Skin of body (tissue), 2 donors: ENCODE data around the gene NTRK2. TPM values are rescaled to one million over a fixed set of nuclear protein-coding genes. Genes with fewer than 3 reads are reported as not detected.

Experiments used
- DNase-seq: peaks from one replicate; lab custom pipeline; 2025; lab: John Stamatoyannopoulos, UW
- total RNA-seq: library from RNA; depleted of rRNA; stranded (reverse); fragments of >200 nt; gene quantifications from one replicate; pipeline ENCODE4 v1.2.3, GENCODE V29; 2014

The NTRK2 gene
- total RNA-seq, 1 donor from 2014 or later: 35.3 TPM

DNA sequence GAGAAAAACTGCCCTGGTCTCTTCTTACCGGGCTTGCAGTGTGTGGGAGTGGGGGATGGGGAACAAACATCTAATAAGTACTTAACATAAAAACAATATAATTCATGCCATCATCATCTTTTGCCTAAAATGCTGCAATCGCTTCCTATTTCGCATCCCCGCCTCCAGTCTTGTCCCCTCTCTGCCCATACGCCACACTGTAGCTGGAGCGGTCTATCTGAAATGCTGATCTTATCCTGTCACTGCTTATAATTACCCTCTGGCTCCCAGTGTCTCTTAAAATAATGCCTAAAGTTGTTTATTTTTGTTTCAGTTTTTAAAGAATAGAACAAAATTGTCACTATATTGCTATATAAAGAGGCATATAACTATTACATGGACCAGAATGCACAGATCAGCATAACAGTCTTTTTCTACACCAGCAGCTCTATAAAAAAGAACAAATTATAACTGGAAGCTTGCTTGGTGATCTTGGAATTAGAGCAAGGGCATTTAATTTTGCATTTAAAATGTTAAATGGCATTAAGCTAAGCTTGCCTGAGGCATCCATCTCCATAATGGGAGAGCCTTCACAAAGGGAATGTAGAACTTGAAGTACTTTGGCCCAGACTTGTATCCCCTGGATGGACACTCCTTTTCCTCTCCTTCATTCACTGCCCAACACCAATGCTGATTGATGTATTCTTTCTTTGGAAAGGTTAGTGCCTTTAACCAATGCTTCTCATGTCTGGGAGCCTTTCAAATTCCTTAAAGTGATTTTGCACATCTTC, 12.2 kb downstream of the NTRK2 start:
- DNase-seq: no peak

DNA sequence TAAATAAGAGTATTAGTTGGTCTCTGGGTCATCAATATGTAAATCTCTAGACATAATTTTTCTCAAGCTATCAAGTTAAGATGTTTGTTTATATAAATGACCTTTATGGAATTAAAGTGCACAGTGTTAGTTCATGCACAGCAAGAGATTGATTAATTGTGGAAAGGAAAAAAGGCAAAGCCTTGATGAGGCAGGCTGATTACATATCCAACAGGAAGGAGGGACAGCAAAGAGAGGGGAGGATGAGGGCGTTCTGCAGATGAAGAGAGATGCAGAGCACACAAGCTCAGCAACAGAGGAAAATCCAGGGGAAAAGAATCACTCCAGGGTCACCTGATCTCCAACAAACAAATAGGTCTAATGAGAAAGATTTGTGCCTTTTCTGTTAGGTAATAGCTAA, 16.5 kb downstream of the NTRK2 start:
- no peak for DNase-seq

- DNase-seq: no peak
Observed at GRCh38 chr9:84688956-84689355, 19.4 kb downstream of the NTRK2 start.

GRCh38 chr9:84691634-84692033, 22.1 kb downstream of the NTRK2 start:
- no peak for DNase-seq

- DNase-seq: no peak
Observed at GRCh38 chr9:84694248-84694647, 24.7 kb downstream of the NTRK2 start.

- no peak for DNase-seq
Observed at GRCh38 chr9:84697042-84697441, 27.5 kb downstream of the NTRK2 start.

- peak; percentile 53 for DNase-seq
Observed at GRCh38 chr9:84697509-84698114, 28.1 kb downstream of the NTRK2 start.

DNA sequence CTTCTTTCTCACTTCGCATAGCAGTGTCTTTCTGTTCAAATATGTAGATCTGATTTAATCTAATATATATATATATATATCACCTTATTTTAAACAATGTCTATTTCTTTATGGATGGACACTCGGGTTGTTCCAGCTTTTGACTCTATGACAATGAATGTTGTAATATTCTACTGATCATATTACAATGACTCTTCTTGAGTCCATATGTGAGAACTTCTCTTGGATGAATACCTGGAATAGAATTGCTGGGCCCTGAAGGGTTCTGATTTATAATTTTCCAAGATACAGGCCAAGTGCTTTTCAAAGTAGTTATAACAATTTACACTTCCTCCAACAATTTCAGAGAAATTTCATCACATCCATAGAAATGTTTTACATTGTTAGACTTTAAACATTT, 28.8 kb downstream of the NTRK2 start:
- no peak for DNase-seq

- no peak for DNase-seq
Observed at GRCh38 chr9:84699984-84700383, 30.5 kb downstream of the NTRK2 start.

DNA sequence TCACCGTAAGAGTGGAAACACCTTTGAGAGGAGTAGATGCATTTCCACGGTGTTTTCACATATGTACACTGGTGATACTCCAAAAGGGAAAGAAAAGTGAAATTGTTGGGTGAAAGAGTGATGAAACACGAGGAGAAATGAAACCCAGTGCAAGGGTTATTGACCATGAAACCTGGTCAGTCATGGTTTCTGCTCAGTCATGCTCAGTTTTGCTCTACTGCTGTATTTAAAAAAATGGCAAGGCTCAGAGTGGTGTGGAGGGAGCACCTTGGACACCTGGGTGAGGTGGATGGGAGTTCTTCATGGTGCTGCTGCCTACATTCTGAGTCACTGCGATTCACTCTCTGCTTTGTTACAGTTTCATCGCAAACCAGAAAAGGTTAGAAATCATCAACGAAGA, 32.3 kb downstream of the NTRK2 start:
- DNase-seq: no peak

- no peak for DNase-seq
Observed at GRCh38 chr9:84702471-84702870, 32.9 kb downstream of the NTRK2 start.

- DNase-seq: no peak
Observed at GRCh38 chr9:84703793-84704192, 34.3 kb downstream of the NTRK2 start.

DNA sequence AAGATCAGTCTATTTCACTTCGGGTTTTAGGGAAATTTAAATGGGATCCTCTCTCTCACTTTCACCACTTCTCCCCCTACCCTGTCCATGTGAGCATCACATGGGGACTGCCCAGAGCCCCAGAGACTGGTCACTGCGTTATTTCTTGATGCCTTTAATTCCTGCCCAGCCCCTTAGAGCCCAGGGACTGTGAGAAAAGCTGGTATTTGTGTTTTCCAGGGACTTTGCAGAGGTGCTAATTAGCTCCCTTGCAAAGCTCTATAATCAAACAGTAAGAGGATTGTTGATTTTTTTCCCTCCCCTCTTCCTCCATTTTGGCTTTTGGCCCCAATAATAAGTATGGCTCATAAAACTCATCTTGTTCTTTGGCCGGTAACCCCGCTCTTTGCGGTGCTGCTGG, 35.6 kb downstream of the NTRK2 start:
- no peak for DNase-seq

DNA sequence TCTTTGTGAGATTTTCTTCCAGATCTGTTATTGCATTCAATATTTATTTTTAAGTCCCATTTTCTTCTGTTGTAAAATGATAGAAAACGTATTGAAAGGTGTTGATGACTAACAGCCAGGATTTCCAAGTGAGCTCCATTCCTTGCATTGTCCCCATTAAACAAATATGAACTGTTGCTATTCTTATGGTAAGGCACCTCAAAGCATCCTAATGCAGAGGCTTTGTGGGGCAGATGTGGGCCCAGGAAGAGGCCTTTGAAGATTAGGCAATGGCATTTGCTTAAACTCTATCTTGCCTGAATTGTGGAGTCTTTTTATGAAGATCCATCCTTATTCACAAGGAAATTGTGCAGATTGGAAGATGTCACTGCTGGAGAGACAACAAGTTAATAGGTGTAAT, 38.9 kb downstream of the NTRK2 start:
- DNase-seq: no peak

DNA sequence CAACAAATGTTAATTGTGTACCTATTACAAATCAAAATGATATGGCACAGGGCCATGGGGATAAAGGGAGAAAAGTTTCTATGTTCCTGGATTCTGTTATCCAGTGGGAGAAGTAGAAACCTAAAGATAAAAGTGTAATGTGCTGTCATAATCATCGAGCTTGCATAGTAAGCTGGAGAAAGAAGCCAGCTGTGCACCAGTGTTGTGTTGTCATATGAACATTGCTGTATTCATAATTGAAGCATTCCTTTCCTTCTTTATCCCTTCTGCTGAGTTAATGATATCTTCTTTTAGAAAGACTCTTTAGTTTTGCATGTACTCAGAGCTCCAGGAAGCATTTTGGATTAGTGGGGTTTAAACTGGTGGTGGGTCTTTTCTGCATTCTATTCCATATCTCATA, 39.5 kb downstream of the NTRK2 start:
- no peak for DNase-seq

DNA sequence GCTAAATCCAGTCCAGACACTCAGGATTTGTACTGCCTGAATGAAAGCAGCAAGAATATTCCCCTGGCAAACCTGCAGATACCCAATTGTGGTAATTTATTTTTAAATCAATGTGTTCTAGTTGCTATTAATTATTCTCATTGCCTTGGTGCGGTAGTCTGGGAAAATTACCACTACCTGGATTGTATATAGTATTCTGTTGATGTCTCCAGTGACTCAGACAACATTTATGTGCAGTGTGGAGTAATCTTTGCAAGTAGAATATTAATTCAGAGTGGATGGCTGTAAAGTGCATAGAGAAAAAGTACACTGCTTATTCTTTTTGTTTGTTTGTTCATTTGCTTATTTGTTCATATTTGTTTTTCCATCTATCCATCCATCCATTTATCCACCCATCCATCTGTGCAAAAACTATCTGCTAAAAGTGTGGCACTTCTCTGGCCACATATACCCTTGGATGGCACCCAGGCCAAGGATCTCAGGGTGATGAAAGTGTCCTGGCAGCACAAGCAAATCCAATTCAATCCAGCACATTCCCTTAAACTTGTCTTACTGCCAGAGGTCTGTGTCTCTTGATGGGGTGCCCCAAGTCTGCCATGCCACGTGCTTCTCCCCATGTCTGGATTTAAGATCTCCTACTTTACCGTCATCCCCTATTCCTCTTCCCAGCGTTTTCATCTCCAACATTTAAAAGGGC, 41.3 kb downstream of the NTRK2 start:
- DNase-seq: no peak

GRCh38 chr9:84711398-84711777, 41.9 kb downstream of the NTRK2 start:
- no peak for DNase-seq

DNA sequence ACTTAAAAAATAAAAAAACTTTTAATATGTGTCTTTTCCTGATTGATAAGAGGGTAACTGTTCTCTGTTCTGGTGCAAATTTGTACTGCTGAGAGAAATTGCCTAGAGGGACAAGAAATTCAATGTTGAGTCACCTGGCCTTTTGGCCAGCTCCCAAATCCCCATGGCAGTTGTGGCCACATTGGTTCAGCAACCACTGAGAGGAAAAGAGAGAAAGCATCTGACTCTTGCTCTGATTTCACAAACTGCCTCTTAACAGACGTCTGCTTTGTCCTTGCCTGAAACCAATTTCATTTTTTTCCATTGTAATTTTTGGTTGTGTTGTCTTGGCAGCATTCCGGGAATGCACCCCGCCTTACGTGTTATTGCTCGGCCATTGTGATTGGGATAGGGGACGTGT, 42.4 kb downstream of the NTRK2 start:
- DNase-seq: no peak

- DNase-seq: no peak
Observed at GRCh38 chr9:84716217-84716616, 46.7 kb downstream of the NTRK2 start.

DNA sequence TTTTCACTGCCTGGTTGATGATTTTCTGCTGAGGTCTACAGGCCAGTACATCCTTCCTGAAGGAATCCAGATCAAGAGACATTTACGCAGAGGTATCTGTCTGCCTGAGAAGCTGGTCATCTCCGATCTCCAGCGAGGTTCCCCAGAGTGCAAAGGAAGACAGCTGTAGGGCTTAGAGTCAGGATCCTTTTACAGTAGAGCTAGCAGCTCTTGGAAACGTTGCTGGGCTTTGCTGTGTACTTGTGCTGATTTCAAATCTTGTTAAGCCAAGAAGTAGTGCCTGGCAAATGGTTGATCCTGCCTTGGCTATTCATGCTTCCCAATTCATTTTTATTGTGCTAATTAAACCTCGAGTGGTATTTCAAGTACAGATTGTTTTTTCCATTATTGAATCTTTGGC, 48.9 kb downstream of the NTRK2 start:
- DNase-seq: peak; percentile 36

DNA sequence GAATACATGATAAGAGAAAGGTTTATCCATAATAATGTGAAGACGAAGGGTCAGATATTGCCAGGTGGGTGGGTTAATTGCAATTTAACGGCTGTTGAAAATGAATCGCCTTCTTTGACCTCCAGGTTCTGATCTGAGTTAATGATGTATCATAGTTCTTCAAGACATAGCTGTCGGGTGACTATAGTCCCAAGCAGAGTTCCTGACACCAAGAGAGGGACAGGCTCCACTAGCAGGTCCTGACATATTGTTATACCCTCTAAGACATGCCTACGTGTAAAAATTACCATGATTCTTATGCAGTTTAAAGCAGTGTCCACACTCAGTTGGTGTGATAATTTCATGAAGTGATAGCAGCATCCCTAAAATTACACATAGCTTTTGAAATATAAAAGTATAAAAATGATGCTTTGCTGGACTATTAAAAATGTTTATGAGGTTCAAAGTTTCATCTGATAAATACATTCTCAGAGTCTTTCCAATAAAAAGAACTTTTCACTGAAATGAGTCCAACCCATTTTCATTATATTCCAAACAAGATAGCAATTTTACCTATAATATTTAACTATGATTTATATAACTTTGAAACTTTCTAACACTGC, 53.0 kb downstream of the NTRK2 start:
- no peak for DNase-seq

GRCh38 chr9:84723426-84723825, 53.9 kb downstream of the NTRK2 start:
- DNase-seq: no peak
